Progenitor cell of endocrine pancreas (in vitro differentiated cells): ENCODE results near the gene YES1. TPM values are rescaled to one million over a fixed set of nuclear protein-coding genes. Genes with fewer than 3 reads are reported as not detected.
A peak's percentile ranks its signal among the peaks of the same experiment; 100 is the strongest.

Experiments used
- DNase-seq: peaks from one replicate; pipeline ENCODE4 v3.0.0; 2021; ENCODE audit warnings: low spot score; ENCODE audit not compliant: unreplicated experiment
- H3K27ac Mint-ChIP-seq: 2 replicates; pipeline ENCODE4 v1.8.0; 2021; ENCODE audit warnings: mild to moderate bottlenecking, moderate library complexity, mixed read lengths
- H3K27me3 Mint-ChIP-seq: 2 replicates; pipeline ENCODE4 v1.8.0; 2021; ENCODE audit warnings: mixed read lengths
- H3K36me3 Mint-ChIP-seq: 2 replicates; pipeline ENCODE4 v1.8.0; 2022; ENCODE audit warnings: mixed read lengths; ENCODE audit not compliant: insufficient read depth
- H3K4me1 Mint-ChIP-seq: 2 replicates; pipeline ENCODE4 v1.8.0; 2021; ENCODE audit warnings: low read depth, mixed read lengths
- H3K4me3 Mint-ChIP-seq: 2 replicates; pipeline ENCODE4 v1.8.0; 2021; ENCODE audit warnings: low read depth, mild to moderate bottlenecking, moderate library complexity, mixed read lengths
- H3K9me3 Mint-ChIP-seq: 2 replicates; pipeline ENCODE4 v1.8.0; 2021; ENCODE audit warnings: low read depth, mixed read lengths
- CTCF ChIP-seq: fragments of 200-600 bp; sonication (generic); IDR thresholded peaks from one replicate; pipeline ENCODE4 v1.5.0; 2021; ENCODE audit warnings: antibody characterized with exemption, mild to moderate bottlenecking; ENCODE audit not compliant: unreplicated experiment
- total RNA-seq: library from RNA; stranded (reverse); gene quantifications from 2 replicates; pipeline ENCODE4 v1.2.1, GENCODE V29; 2021

Gene YES1
- total RNA-seq, 1 donor from 2014 or later, result 55.5 TPM

- Mint-ChIP-seq H3K36me3 (no peaks in the 10 kb centered on the region), H3K27me3 (peaks cover 3% of the 10 kb centered on the region), H3K4me3 (no peak overlapping the region), H3K4me1 (no peaks in the 10 kb centered on the region), H3K9me3 (no peaks in the 10 kb centered on the region), H3K27ac (no peak overlapping the region)
- TF ChIP-seq CTCF, result no peak
- no peak for DNase-seq
These were observed 8.6 kb upstream of the YES1 start for GRCh38 chr18:820591-821165.

GRCh38 chr18:816869-817268, 4.8 kb upstream of the YES1 start:
- TF ChIP-seq CTCF, result no peak
- H3K9me3 Mint-ChIP-seq, result no peaks in the 10 kb centered on the region
- no peaks in the 10 kb centered on the region for H3K36me3 Mint-ChIP-seq
- peaks cover 8% of the 10 kb centered on the region for H3K4me1 Mint-ChIP-seq
- no peak overlapping the region for H3K27ac Mint-ChIP-seq
- DNase-seq, result no peak
- peaks cover 3% of the 10 kb centered on the region for H3K27me3 Mint-ChIP-seq
- H3K4me3 Mint-ChIP-seq, result no peak overlapping the region

GRCh38 chr18:816088-816653, 4.1 kb upstream of the YES1 start:
- H3K27me3 Mint-ChIP-seq, result peaks cover 3% of the 10 kb centered on the region
- H3K9me3 Mint-ChIP-seq, result no peaks in the 10 kb centered on the region
- TF ChIP-seq CTCF, result no peak
- no peak for DNase-seq
- no peak overlapping the region for H3K27ac Mint-ChIP-seq
- no peaks in the 10 kb centered on the region for H3K36me3 Mint-ChIP-seq
- H3K4me3 Mint-ChIP-seq, result no peak overlapping the region
- H3K4me1 Mint-ChIP-seq, result peaks cover 8% of the 10 kb centered on the region

- TF ChIP-seq CTCF, result no peak
- Mint-ChIP-seq H3K27ac (no peak overlapping the region), H3K4me3 (no peak overlapping the region), H3K27me3 (peaks cover 3% of the 10 kb centered on the region), H3K36me3 (no peaks in the 10 kb centered on the region), H3K4me1 (peaks cover 13% of the 10 kb centered on the region), H3K9me3 (no peaks in the 10 kb centered on the region)
- no peak for DNase-seq
These were observed 3.3 kb upstream of the YES1 start for GRCh38 chr18:815353-815752.

GRCh38 chr18:814300-815084, 2.5 kb upstream of the YES1 start:
- H3K27me3 Mint-ChIP-seq, result peaks cover 3% of the 10 kb centered on the region
- peak overlapping the region; percentile 23 for H3K4me3 Mint-ChIP-seq
- H3K36me3 Mint-ChIP-seq, result no peaks in the 10 kb centered on the region
- no peaks in the 10 kb centered on the region for H3K9me3 Mint-ChIP-seq
- no peak for TF ChIP-seq CTCF
- peaks cover 22% of the 10 kb centered on the region for H3K4me1 Mint-ChIP-seq
- H3K27ac Mint-ChIP-seq, result no peak overlapping the region
- DNase-seq, result no peak
